GM12878 (cell line): ENCODE results near the gene ABI3.

Experiments used
- EZH2 ChIP-seq: IDR thresholded peaks from 2 replicates; pipeline ENCODE4 v1.6.1; 2012; ENCODE audit warnings: low read depth, mild to moderate bottlenecking, control low read depth, inconsistent platforms, low read length, borderline replicate concordance; ENCODE audit not compliant: control insufficient read depth
- TCF7 ChIP-seq: IDR thresholded peaks from 2 replicates; pipeline ENCODE4 v1.6.1; 2014; ENCODE audit warnings: antibody characterized with exemption, borderline replicate concordance
- ZSCAN29 ChIP-seq: fragments of 450-650 bp; IDR thresholded peaks from 2 replicates; pipeline ENCODE4 v1.6.1; 2017; ENCODE audit warnings: mild to moderate bottlenecking, moderate library complexity
- ZZZ3 ChIP-seq: IDR thresholded peaks from 2 replicates; pipeline ENCODE4 v1.6.1; 2011; ENCODE audit warnings: low read depth; ENCODE audit not compliant: control insufficient read depth, insufficient read length

DNA sequence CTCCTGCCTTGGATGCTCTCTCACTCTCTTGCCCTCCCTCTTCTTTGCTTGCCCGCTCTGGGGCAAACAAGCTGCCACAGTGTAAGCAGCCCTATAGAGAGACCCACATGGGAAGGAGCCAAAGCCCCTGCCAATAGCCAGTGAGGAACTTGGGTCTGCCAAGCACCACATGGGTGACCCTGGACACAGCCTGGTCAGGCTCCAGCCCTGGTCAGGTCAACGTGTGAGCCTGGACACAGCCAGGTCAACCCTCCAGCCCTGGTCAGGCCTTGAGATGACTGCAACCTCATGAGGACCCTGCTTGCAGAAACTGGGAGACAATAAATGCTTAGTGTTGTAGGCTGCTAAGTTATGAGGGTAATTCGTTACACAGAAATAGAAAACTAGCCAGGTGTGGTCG, 34.3 kb downstream of the ABI3 start:
- no peak for TF ChIP-seq TCF7
- TF ChIP-seq ZSCAN29 = no peak
- no peak for TF ChIP-seq ZZZ3
- no peak for TF ChIP-seq EZH2
